GM19455 (cell line): ENCODE measurements around the gene ZBTB20.
"Not testable (repeated sequence)": the region's sequence is repeated elsewhere in the genome, so short reads cannot be mapped to it uniquely, and the experiment has no call there.

ENCODE experiments used
- ATAC-seq: cut with Tn5 transposase; IDR thresholded peaks from one replicate; pipeline ENCODE4 v1.9.1; 2021; ENCODE audit not compliant: unreplicated experiment

Gene ZBTB20

GRCh38 chr3:115146418-115147328, at the start of gene ZBTB20:
Gene ZBTB20, minus strand, starts transcription at chr3:115147288.
- ATAC-seq: peak; percentile 39

GRCh38 chr3:115194476-115194875, 47.4 kb upstream of the ZBTB20 start:
- no peak for ATAC-seq

GRCh38 chr3:115190747-115191146, 43.7 kb upstream of the ZBTB20 start:
- ATAC-seq: no peak

- ATAC-seq: peak; percentile 99
Observed at GRCh38 chr3:115187149-115187757, 40.2 kb upstream of the ZBTB20 start.

DNA sequence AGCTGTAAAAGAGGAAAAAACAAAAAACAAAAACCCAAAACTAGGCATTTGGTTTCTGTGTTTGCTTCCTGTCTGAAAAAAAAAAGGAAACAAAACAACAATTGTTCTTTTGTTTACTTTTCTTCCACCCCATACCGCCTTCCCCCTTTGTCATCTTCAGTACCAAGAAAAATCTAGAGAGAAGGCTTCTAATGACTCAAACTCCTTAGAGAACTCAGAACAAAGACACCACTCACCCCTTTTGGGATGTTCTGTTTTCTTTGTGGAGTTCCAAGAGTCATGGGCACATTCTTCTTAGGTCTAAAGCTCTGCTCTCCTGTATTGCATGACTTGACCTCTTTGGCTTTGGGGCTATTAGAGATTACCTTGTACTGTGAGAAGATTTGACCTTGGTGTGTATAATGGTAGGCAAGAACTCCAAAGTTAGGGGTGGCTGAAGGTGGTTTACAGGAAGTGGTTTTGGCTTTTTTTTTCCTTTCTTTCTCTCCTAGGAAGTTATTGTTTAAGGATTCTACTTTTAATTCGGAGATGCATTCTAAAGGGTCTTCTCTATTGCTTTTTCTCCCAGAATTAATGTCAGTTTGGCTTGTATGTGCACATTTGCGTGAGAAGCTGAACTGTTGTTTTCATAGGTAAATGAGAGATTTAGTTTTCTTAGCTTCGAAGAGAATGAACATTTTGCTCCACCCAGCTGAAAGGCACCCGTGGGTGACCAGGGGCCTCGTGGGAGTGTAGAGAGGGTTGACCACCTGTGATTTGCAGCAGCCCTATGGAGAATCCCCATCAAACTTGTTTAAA, 39.5 kb upstream of the ZBTB20 start:
- peak; percentile 32 for ATAC-seq

GRCh38 chr3:115184859-115185572, 37.9 kb upstream of the ZBTB20 start:
- not testable (repeated sequence) for ATAC-seq

- ATAC-seq: not testable (repeated sequence)
Observed at GRCh38 chr3:115178930-115179329, 31.8 kb upstream of the ZBTB20 start.

DNA sequence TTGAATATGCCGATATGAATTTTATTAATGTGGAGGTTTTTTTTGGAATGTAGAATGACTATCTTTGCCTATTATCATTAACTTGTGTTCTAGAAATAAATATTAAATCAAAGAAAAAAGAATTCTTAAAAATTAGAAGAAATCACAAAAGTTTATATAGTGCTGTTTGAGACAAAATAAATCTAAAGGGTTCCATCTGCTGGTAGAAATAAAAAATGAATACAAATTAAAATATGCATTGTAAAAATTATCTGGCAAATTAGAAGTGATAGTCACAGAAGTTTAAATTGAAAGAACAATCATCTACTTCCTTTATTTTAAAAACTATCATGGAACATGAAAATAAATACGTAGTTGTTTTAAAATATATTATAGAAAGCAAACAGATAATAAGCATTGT, 22.7 kb upstream of the ZBTB20 start:
- ATAC-seq: no peak

DNA sequence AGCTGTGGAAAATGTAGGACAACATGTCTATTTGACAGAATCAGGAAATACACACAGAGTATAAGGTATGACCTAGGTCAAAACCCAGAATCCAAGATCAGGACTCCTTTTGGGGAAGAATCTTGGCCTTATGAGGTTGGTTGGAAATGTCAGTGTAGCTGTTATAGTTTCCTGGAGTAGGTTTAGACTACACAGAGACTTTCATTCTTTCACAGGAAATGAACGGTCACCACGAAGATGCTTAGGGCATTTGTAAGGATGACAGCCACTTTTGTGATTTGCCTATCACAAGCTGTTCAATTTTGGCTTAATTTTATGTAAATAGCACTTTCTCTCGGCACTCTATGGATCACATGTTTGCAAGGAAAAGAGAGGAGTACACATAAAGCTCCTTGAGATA, 18.6 kb upstream of the ZBTB20 start:
- ATAC-seq: no peak

GRCh38 chr3:115165266-115165665, 18.2 kb upstream of the ZBTB20 start:
- ATAC-seq: no peak

GRCh38 chr3:115164374-115165221, 17.5 kb upstream of the ZBTB20 start:
- no peak for ATAC-seq

DNA sequence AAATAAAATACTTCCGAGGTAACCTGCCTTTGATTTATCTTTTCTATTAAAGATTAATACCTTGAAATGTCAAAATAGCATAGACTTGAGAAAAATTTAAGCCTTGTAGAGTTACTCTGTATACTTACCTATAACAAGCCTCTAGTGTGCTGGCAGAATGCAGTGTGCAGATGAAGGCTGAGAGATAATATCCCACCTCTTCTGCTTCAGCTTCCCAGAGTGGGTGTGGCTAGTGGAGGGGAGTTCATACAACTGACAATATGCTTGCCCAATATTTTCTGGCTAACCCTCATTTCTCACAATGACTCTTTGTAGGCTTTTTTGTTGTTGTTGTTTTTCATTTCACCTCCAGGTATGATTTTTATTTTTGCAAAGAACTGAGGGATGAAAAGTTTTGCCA, 15.7 kb upstream of the ZBTB20 start:
- no peak for ATAC-seq

DNA sequence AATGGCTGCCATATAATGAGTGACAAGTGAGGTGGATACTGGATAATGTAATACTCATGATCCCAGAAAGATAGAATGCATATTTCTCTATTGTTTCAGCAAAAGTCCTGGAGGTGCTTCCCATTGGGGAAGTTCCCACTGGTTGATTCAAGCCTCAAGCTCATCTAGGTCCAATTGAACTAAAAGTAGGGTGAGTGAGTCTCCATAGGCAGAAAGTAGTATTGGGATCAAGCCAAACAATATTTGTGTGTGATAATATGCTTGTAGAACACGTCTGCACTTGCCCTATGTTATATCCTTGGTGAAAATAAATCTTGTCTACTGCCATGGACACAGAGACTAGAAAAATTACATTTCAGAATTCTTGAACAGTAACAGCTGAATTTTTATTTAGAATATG, 14.8 kb upstream of the ZBTB20 start:
- ATAC-seq: no peak

DNA sequence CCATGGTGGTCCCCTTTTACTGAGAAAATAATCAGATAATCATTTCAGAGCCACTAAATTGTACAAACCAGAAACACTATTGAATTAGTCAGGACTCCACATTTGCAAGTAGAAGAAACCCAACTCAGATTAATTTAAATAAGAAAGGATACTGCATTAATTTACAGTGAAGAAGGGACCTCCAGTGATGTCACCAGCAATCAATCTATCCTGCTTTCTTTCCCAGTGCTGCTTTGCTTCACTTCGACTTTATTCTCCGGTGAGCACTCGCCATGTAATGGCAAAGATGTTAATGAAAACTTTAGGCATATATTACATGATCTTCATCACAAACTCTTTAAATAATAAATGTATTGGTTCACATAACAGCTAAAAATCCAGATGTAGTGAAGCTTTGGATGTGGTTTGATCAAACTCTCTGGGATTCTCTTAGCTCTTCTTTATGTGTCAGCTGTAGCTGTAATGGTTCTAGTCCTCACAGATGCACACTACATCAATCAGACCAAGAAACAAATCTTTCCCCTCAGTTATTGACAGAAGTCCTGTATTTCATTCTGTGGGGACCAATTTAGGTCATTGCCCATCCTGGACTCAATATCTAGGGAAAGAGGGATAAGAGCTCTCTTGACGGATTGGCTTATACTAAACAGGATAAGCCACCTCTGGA, 14.2 kb upstream of the ZBTB20 start:
- ATAC-seq: no peak

DNA sequence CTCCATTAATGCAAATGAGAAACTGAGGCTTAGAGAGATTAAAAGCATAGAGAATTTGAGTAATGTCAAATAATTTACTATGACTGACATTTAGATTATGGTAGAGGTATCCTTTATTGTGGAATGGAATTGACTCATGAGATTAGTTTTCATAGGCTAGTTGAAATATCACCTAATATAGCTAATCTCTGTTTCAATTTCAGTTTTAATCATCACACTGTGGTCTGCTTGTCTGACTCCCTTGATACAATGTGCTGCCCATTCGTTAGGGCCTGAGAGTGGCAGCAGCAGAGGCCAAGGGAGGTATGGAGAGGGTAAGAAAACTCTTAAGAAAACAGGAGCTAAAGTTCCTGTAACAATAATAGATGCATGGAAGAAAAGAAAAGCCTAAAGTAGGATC, 13.2 kb upstream of the ZBTB20 start:
- peak; percentile 100 for ATAC-seq

- no peak for ATAC-seq
Observed at GRCh38 chr3:115156046-115156654, 9.1 kb upstream of the ZBTB20 start.

DNA sequence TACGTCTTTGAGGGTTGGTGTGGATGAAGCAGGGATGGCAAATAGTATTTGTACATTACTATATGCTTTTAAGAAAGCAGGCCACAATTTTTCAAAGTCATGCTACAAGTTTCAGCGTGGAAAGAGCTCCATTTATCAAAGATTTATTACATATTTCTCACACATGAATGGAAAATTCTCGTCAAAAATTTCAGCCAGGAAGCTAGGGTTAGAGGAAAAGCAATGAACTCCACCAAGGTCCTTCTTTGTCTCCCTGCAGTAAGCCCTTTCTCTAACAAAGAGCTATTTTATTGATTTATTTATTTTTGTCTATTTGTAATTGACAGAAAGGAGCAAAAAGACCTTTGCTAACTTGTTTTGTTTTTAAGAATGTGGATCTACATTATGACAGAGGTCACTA, 7.5 kb upstream of the ZBTB20 start:
- no peak for ATAC-seq

DNA sequence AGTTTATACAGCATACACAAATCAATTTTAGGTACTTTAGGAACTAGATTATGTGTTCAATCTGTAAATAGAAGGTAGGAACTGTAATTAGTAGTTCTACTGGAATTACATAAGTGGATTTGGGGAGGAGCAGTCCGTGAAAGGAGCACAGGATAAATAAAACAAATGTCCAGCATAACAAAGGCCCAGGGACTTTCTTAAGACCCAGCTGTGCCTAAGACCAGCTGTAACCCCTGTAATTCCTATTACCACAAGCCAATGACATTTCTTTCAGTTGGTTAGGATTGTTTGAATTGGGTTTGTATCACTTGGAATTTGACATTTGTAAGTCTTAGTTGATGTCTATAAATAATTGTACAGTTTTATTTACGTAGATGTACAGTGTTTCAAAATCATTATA, 4.8 kb upstream of the ZBTB20 start:
- no peak for ATAC-seq

- ATAC-seq: peak; percentile 3
Observed at GRCh38 chr3:115148142-115148790, 1.2 kb upstream of the ZBTB20 start.
